PC-3 (cell line): ENCODE results near the gene PRPSAP2. TPM values are rescaled to one million over a fixed set of nuclear protein-coding genes. Genes with fewer than 3 reads are reported as not detected.

Source experiments
- ATAC-seq: fragments of 200-7000 bp; cut with Tn5 transposase; 2 replicates; pipeline ENCODE4 v1.9.1; 2020; ENCODE audit warnings: mild to moderate bottlenecking, moderate library complexity
- BruUV-seq: library from RNA; stranded (reverse); fragments of 400-500 nt; replicated peaks from 2 replicates; lab custom pipeline; 2021; lab: Mats Ljungman, UMichigan
- CTCF ChIA-PET: fragments of 300-600 bp; sonication (Branson Sonifier 250); formaldehyde crosslinking; loops from one replicate; lab custom pipeline; 2022; ENCODE audit warnings: antibody characterized with exemption; lab: Charles Lee
- POLR2A ChIA-PET: fragments of 300-600 bp; sonication (Branson Sonifier 250); formaldehyde crosslinking; loops from one replicate; lab custom pipeline; 2022; ENCODE audit warnings: antibody characterized with exemption; ENCODE audit not compliant: unreplicated experiment; lab: Charles Lee
- DNase-seq: peaks from one replicate; pipeline ENCODE4 v3.0.0-alpha.2; 2015
- H2AFZ ChIP-seq: fragments of 300-600 bp; sonication (generic); 2 replicates; pipeline ENCODE4 v1.6.0; 2016; ENCODE audit warnings: antibody characterized with exemption, low read length
- H3F3A ChIP-seq: fragments of 300-600 bp; sonication (generic); one replicate; pipeline ENCODE4 v1.6.0; 2017; ENCODE audit warnings: antibody characterized with exemption, low read length, control low read depth, mild to moderate bottlenecking; ENCODE audit not compliant: unreplicated experiment
- H3K27ac ChIP-seq: fragments of 300-600 bp; sonication (generic); 2 replicates; pipeline ENCODE4 v1.5.1; 2016; ENCODE audit warnings: mild to moderate bottlenecking, low read length
- H3K27me3 ChIP-seq: fragments of 300-600 bp; sonication (generic); 2 replicates; pipeline ENCODE4 v1.6.1; 2016; ENCODE audit warnings: low read length, mixed read lengths
- H3K36me3 ChIP-seq: fragments of 300-600 bp; sonication (generic); 2 replicates; pipeline ENCODE4 v1.6.1; 2016; ENCODE audit warnings: low read depth, mixed run types, low read length, mixed read lengths
- H3K4me1 ChIP-seq: fragments of 300-600 bp; sonication (generic); 2 replicates; pipeline ENCODE4 v1.5.1; 2016; ENCODE audit warnings: low read length; ENCODE audit not compliant: insufficient read depth
- H3K4me2 ChIP-seq: fragments of 300-600 bp; sonication (generic); 2 replicates; pipeline ENCODE4 v1.6.0; 2016; ENCODE audit warnings: low read length
- H3K4me3 ChIP-seq: fragments of 300-600 bp; sonication (generic); 2 replicates; pipeline ENCODE4 v1.5.1; 2016; ENCODE audit warnings: mild to moderate bottlenecking, low read length, mixed read lengths
- H3K79me2 ChIP-seq: fragments of 300-600 bp; sonication (generic); 2 replicates; pipeline ENCODE4 v1.6.1; 2017; ENCODE audit warnings: low read length, mixed read lengths
- H3K9ac ChIP-seq: fragments of 300-600 bp; sonication (generic); 2 replicates; pipeline ENCODE4 v1.6.0; 2016; ENCODE audit warnings: mild to moderate bottlenecking, low read length
- H3K9me2 ChIP-seq: fragments of 300-600 bp; sonication (generic); replicated peaks from 2 replicates; pipeline ENCODE4 v1.6.1; 2016; ENCODE audit warnings: mixed run types, low read length, mixed read lengths
- H3K9me3 ChIP-seq: fragments of 300-600 bp; sonication (generic); 2 replicates; pipeline ENCODE4 v1.6.1; 2016; ENCODE audit warnings: low read length, mixed read lengths
- H4K20me1 ChIP-seq: fragments of 300-600 bp; sonication (generic); 2 replicates; pipeline ENCODE4 v1.6.1; 2016; ENCODE audit warnings: low read length, mixed read lengths
- CTCF ChIP-seq: fragments of 300-600 bp; sonication (generic); conservative IDR thresholded peaks from 2 replicates; pipeline ENCODE4 v1.5.1; 2017; ENCODE audit warnings: antibody characterized with exemption, low read depth, mild to moderate bottlenecking, low read length
- EZH2 ChIP-seq: fragments of 300-600 bp; sonication (generic); IDR thresholded peaks from one replicate; pipeline ENCODE4 v1.6.1; 2017; ENCODE audit warnings: antibody characterized with exemption, mild to moderate bottlenecking, low read length; ENCODE audit not compliant: unreplicated experiment
- EZH2phosphoT487 ChIP-seq: fragments of 300-600 bp; sonication (generic); IDR thresholded peaks from 2 replicates; pipeline ENCODE4 v1.6.1; 2018; ENCODE audit warnings: mild to moderate bottlenecking, antibody characterized with exemption, low read length, borderline replicate concordance
- intact Hi-C: fragments of 100-400 bp; cut with micrococcal nuclease; formaldehyde crosslinking; loops from 2 replicates; pipeline ENCODE4 v1.9.0; 2023
- total RNA-seq: library from RNA; depleted of rRNA; stranded (reverse); fragments of >200 nt; gene quantifications from 2 replicates; pipeline ENCODE4 v1.2.3, GENCODE V29; 2014

PRPSAP2 gene
- total RNA-seq, 1 experiment from 2014 or later: 81.3 TPM

- H3K27me3 ChIP-seq: no peaks in the 10 kb centered on the region
- H3K4me2 ChIP-seq: no peak overlapping the region
- H3K36me3 ChIP-seq: no peaks in the 10 kb centered on the region
- DNase-seq: no peak
- intact Hi-C loops: no loop called here
- no peaks in the 10 kb centered on the region for H3K9me2 ChIP-seq
- H3K4me3 ChIP-seq: no peak overlapping the region
- no peak overlapping the region for H3K27ac ChIP-seq
- H3K79me2 ChIP-seq: no peaks in the 10 kb centered on the region
- no peaks in the 10 kb centered on the region for H3F3A ChIP-seq
- TF ChIP-seq EZH2 (no peak), EZH2phosphoT487 (no peak), CTCF (no peak)
- CTCF ChIA-PET: no interaction called here
- H3K9ac ChIP-seq: no peak overlapping the region
- H4K20me1 ChIP-seq: no peaks in the 10 kb centered on the region
- H3K4me1 ChIP-seq: no peaks in the 10 kb centered on the region
- BruUV-seq: no TSS peak
- no peaks in the 10 kb centered on the region for H3K9me3 ChIP-seq
- ATAC-seq: no peak
- POLR2A ChIA-PET: no interaction called here
- H2AFZ ChIP-seq: no peak overlapping the region
Measured at GRCh38 chr17:18957831-18958230, 99.9 kb downstream of the PRPSAP2 start.

GRCh38 chr17:18958611-18959010, 100.7 kb downstream of the PRPSAP2 start:
- Histone ChIP-seq H3K79me2 (no peaks in the 10 kb centered on the region), H3K4me3 (no peak overlapping the region), H4K20me1 (no peaks in the 10 kb centered on the region), H3K9ac (no peak overlapping the region), H3K27ac (no peak overlapping the region), H3K27me3 (no peaks in the 10 kb centered on the region), H3K9me2 (no peaks in the 10 kb centered on the region), H2AFZ (no peak overlapping the region), H3K36me3 (no peaks in the 10 kb centered on the region), H3K4me2 (no peak overlapping the region), H3K9me3 (no peaks in the 10 kb centered on the region), H3F3A (no peaks in the 10 kb centered on the region), H3K4me1 (no peaks in the 10 kb centered on the region)
- no peak for ATAC-seq
- intact Hi-C loops: no loop called here
- CTCF ChIA-PET: no interaction called here
- no peak for DNase-seq
- TF ChIP-seq EZH2phosphoT487 (no peak), EZH2 (no peak), CTCF (no peak)
- POLR2A ChIA-PET: no interaction called here
- BruUV-seq: no TSS peak

GRCh38 chr17:18959071-18959844, 101.3 kb downstream of the PRPSAP2 start:
- Histone ChIP-seq H4K20me1 (no peaks in the 10 kb centered on the region), H3K4me2 (no peak overlapping the region), H3K79me2 (no peaks in the 10 kb centered on the region), H3K4me3 (no peak overlapping the region), H3K27ac (no peak overlapping the region), H3K36me3 (no peaks in the 10 kb centered on the region), H3K9me2 (no peaks in the 10 kb centered on the region), H2AFZ (no peak overlapping the region), H3F3A (no peaks in the 10 kb centered on the region), H3K4me1 (no peaks in the 10 kb centered on the region), H3K9me3 (no peaks in the 10 kb centered on the region), H3K27me3 (no peaks in the 10 kb centered on the region), H3K9ac (no peak overlapping the region)
- ChIA-PET CTCF (interaction anchor here (0.6 kb wide), 1 partner anchor 741 kb away, joined by 4 read pairs; no protein-coding TSS in a partner anchor), POLR2A (interaction anchor here (0.5 kb wide), 1 partner anchor 14 kb away, joined by 3 read pairs; no protein-coding TSS in a partner anchor)
- no TSS peak for BruUV-seq
- DNase-seq (no peak), ATAC-seq (no peak)
- no peak for TF ChIP-seq CTCF
- TF ChIP-seq EZH2: no peak
- TF ChIP-seq EZH2phosphoT487: no peak
- intact Hi-C loops: no loop called here
